ENCODE measurements around the gene CACNA1B. TPM values are rescaled to one million over a fixed set of nuclear protein-coding genes. Genes with fewer than 3 reads are reported as not detected.

Gene CACNA1B
- total and polyA plus RNA-seq, 2 experiments from 2014 or later: 0.39 to 0.60 TPM

DNA sequence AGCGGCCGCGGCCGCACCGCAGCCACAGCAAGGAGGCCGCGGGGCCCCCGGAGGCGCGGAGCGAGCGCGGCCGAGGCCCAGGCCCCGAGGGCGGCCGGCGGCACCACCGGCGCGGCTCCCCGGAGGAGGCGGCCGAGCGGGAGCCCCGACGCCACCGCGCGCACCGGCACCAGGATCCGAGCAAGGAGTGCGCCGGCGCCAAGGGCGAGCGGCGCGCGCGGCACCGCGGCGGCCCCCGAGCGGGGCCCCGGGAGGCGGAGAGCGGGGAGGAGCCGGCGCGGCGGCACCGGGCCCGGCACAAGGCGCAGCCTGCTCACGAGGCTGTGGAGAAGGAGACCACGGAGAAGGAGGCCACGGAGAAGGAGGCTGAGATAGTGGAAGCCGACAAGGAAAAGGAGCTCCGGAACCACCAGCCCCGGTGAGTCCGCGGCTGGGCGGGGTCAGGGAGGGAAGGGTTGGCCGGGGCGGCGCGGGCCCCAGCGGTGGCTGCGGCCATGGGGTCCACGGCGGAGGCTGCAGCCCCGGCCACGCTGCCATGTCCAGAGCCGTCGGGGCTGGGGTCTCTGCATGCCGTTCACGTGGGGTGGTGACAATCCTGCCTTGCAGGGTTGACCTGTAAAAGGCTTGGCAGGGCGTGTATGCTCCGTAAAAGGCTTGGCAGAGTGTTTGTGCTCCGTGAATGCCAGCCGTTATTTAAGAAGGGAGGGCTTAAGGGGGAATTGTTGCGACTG lies 146.0 kb downstream of the CACNA1B start:
- no peak for DNase-seq (ENCODE audit: low read depth in 1 of 2, low spot score in 1 of 2)
- Histone ChIP-seq H3K9me3 (ENCODE audit: low read depth) (no peaks in the 10 kb centered on the region), H3K36me3 (no peaks in the 10 kb centered on the region), H3K27me3 (peaks cover 50% of the 10 kb centered on the region), H3K4me1 (ENCODE audit: low read depth) (no peaks in the 10 kb centered on the region), H3K27ac (no peak overlapping the region), H3K4me3 (no peak overlapping the region)
- TF ChIP-seq, protein P1, sequence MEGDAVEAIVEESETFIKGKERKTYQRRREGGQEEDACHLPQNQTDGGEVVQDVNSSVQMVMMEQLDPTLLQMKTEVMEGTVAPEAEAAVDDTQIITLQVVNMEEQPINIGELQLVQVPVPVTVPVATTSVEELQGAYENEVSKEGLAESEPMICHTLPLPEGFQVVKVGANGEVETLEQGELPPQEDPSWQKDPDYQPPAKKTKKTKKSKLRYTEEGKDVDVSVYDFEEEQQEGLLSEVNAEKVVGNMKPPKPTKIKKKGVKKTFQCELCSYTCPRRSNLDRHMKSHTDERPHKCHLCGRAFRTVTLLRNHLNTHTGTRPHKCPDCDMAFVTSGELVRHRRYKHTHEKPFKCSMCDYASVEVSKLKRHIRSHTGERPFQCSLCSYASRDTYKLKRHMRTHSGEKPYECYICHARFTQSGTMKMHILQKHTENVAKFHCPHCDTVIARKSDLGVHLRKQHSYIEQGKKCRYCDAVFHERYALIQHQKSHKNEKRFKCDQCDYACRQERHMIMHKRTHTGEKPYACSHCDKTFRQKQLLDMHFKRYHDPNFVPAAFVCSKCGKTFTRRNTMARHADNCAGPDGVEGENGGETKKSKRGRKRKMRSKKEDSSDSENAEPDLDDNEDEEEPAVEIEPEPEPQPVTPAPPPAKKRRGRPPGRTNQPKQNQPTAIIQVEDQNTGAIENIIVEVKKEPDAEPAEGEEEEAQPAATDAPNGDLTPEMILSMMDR (IDR thresholded peaks at IDR 0.05; ENCODE audit: low read depth, low read length): no peak

DNA sequence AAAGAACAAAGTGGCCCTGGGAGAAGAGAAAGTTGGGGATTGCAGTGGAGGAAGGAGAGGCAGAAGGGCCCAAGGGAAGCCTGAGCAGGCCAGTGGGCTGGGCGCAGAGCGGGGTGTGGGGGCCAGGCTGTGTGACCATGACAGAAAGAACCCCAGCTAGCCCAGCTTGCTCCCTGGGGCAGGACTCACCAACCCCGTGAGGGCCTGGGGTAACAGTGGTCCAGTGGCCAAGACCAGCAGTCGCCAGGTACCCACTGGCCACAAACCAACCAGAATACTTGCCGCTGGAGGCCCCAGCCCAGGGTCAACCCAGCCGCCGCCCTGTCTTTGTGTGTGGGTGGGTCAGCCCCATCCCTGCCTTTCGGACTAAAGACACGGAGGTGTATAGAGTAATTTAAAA lies 146.5 kb downstream of the CACNA1B start:
- H3K4me1 ChIP-seq (ENCODE audit: low read depth): no peaks in the 10 kb centered on the region
- no peak overlapping the region for H3K4me3 ChIP-seq
- H3K27me3 ChIP-seq: peaks cover 50% of the 10 kb centered on the region

DNA sequence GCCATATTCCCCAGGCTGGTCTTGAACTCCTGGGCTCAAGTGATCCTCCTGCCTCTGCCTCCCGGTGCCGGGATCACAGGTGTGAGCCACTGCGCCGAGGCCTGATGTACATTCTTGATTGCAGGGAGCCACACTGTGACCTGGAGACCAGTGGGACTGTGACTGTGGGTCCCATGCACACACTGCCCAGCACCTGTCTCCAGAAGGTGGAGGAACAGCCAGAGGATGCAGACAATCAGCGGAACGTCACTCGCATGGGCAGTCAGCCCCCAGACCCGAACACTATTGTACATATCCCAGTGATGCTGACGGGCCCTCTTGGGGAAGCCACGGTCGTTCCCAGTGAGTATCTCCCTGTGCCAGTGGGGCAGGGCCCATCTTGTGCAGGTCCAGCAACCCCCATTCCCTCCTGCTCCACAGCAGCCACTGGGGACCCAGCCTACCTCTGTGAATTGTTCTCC lies 147.3 kb downstream of the CACNA1B start:
- Histone ChIP-seq H3K27ac (no peak overlapping the region), H3K9me3 (ENCODE audit: low read depth) (no peaks in the 10 kb centered on the region), H3K4me1 (ENCODE audit: low read depth) (no peaks in the 10 kb centered on the region), H3K4me3 (no peak overlapping the region), H3K36me3 (no peaks in the 10 kb centered on the region), H3K27me3 (peaks cover 50% of the 10 kb centered on the region)
- TF ChIP-seq, protein P1 (IDR thresholded peaks at IDR 0.05; ENCODE audit: low read depth, low read length): no peak
- no peak for DNase-seq (ENCODE audit: low read depth in 1 of 2, low spot score in 1 of 2)

More for the DNA sequence above, 146.5 kb downstream of the CACNA1B start:
- Histone ChIP-seq H3K27ac (no peak overlapping the region), H3K9me3 (ENCODE audit: low read depth) (no peaks in the 10 kb centered on the region), H3K36me3 (no peaks in the 10 kb centered on the region)
- DNase-seq (ENCODE audit: low read depth in 1 of 2, low spot score in 1 of 2): no peak
- TF ChIP-seq, protein P1 (IDR thresholded peaks at IDR 0.05; ENCODE audit: low read depth, low read length): no peak

DNA sequence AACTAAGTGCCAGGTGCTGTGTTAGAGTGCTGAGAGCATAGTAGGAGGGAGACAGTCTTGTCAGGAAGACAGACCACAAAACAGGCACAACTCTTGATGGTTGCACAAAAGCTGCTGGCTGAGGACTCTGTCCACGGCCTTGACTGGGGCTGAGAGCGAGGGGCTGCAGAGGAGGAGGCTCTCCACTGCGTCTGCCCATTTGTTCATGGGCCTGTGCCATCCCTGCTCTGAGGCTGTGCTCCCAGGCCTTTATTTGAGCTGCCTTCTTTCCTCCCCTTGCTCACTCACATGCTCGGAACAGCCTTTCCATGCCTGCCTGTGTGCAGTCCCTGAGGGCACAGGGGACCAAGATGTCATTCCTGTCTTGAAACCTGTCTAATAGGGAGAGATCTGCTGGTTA lies 147.8 kb downstream of the CACNA1B start:
- DNase-seq (ENCODE audit: low read depth in 1 of 2, low spot score in 1 of 2): no peak
- Histone ChIP-seq H3K27ac (no peak overlapping the region), H3K27me3 (peaks cover 50% of the 10 kb centered on the region), H3K9me3 (ENCODE audit: low read depth) (no peaks in the 10 kb centered on the region), H3K36me3 (no peaks in the 10 kb centered on the region), H3K4me3 (no peak overlapping the region), H3K4me1 (ENCODE audit: low read depth) (no peaks in the 10 kb centered on the region)
- TF ChIP-seq, protein P1 (IDR thresholded peaks at IDR 0.05; ENCODE audit: low read depth, low read length): no peak

DNA sequence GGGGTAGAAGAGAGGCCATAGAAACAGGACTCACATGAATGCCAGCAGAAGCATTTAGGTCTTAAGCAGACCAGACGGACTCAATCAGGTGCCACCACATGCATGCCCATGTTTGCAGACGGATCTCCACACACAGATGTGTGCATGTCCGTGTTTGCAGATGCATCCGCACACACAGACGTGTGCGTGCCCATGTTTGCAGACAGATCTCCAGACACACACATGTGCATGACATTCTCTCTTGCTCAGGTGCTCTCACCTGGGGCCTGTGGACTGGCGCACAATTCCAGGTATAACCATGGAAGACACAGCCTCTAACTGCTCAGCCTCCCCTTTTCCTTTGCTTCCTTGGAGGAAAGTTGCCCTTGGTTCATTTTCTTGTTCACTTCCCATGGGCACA lies 148.3 kb downstream of the CACNA1B start:
- H3K36me3 ChIP-seq: no peaks in the 10 kb centered on the region
- H3K4me1 ChIP-seq (ENCODE audit: low read depth): no peaks in the 10 kb centered on the region
- H3K27me3 ChIP-seq: peaks cover 50% of the 10 kb centered on the region
- no peak for DNase-seq (ENCODE audit: low read depth in 1 of 2, low spot score in 1 of 2)
- H3K4me3 ChIP-seq: no peak overlapping the region
- H3K27ac ChIP-seq: no peak overlapping the region
- H3K9me3 ChIP-seq (ENCODE audit: low read depth): no peaks in the 10 kb centered on the region
- TF ChIP-seq, protein P1 (IDR thresholded peaks at IDR 0.05; ENCODE audit: low read depth, low read length): no peak
